GM23248 (cell line): ENCODE results near the gene ZNF132. TPM values are rescaled to one million over a fixed set of nuclear protein-coding genes. Genes with fewer than 3 reads are reported as not detected.
"Not testable (repeated sequence)": the region's sequence is repeated elsewhere in the genome, so short reads cannot be mapped to it uniquely, and the experiment has no call there.

ENCODE experiments used
- DNase-seq: peaks from one replicate; pipeline ENCODE4 v3.0.0-alpha.2; 2015
- H2AFZ ChIP-seq: fragments of 200-600 bp; sonication (generic); 2 replicates; pipeline ENCODE4 v1.6.1; 2016; ENCODE audit warnings: antibody characterized with exemption
- H3F3A ChIP-seq: fragments of 200-600 bp; sonication (generic); 2 replicates; pipeline ENCODE4 v1.6.1; 2016; ENCODE audit warnings: mild to moderate bottlenecking, antibody characterized with exemption, mixed run types; ENCODE audit not compliant: insufficient read depth
- H3K27ac ChIP-seq: fragments of 200-600 bp; sonication (generic); 2 replicates; pipeline ENCODE4 v1.5.1; 2016; ENCODE audit warnings: mild to moderate bottlenecking
- H3K27me3 ChIP-seq: fragments of 200-600 bp; sonication (generic); replicated peaks from 2 replicates; pipeline ENCODE4 v1.6.1; 2016; ENCODE audit warnings: mild to moderate bottlenecking; ENCODE audit not compliant: insufficient read depth
- H3K36me3 ChIP-seq: fragments of 200-600 bp; sonication (generic); 2 replicates; pipeline ENCODE4 v1.6.1; 2016; ENCODE audit warnings: low read depth, mild to moderate bottlenecking
- H3K4me1 ChIP-seq: fragments of 200-600 bp; sonication (generic); 2 replicates; pipeline ENCODE4 v1.6.1; 2016; ENCODE audit warnings: mild to moderate bottlenecking; ENCODE audit not compliant: insufficient read depth
- H3K4me2 ChIP-seq: fragments of 200-600 bp; sonication (generic); one replicate; pipeline ENCODE4 v1.6.1; 2016; ENCODE audit warnings: mild to moderate bottlenecking; ENCODE audit not compliant: unreplicated experiment
- H3K4me3 ChIP-seq: fragments of 200-600 bp; sonication (generic); 2 replicates; pipeline ENCODE4 v1.5.1; 2016; ENCODE audit warnings: mild to moderate bottlenecking
- H3K79me2 ChIP-seq: fragments of 200-600 bp; sonication (generic); 2 replicates; pipeline ENCODE4 v1.6.1; 2016; ENCODE audit warnings: mild to moderate bottlenecking; ENCODE audit not compliant: insufficient read depth
- H3K9ac ChIP-seq: fragments of 200-600 bp; sonication (generic); 2 replicates; pipeline ENCODE4 v1.6.1; 2016; ENCODE audit warnings: mild to moderate bottlenecking
- H3K9me2 ChIP-seq: fragments of 200-600 bp; sonication (generic); 2 replicates; pipeline ENCODE4 v1.6.1; 2016; ENCODE audit warnings: mixed run types, mild to moderate bottlenecking, moderate library complexity; ENCODE audit not compliant: insufficient read depth
- H3K9me3 ChIP-seq: fragments of 200-600 bp; sonication (generic); one replicate; pipeline ENCODE4 v1.6.1; 2017; ENCODE audit warnings: low read depth
- H4K20me1 ChIP-seq: fragments of 200-600 bp; sonication (generic); 2 replicates; pipeline ENCODE4 v1.6.0; 2016; ENCODE audit not compliant: insufficient read depth
- EZH2 ChIP-seq: fragments of 200-600 bp; sonication (generic); IDR thresholded peaks from 2 replicates; pipeline ENCODE4 v1.6.1; 2018; ENCODE audit warnings: antibody characterized with exemption, mild to moderate bottlenecking; ENCODE audit not compliant: insufficient read depth, poor library complexity, severe bottlenecking
- EZH2phosphoT487 ChIP-seq: fragments of 200-600 bp; sonication (generic); IDR thresholded peaks from 2 replicates; pipeline ENCODE4 v1.6.1; 2018; ENCODE audit warnings: antibody characterized with exemption, moderate library complexity, mild to moderate bottlenecking, low read depth; ENCODE audit not compliant: insufficient read depth
- WGBS, 2 experiments: methylation state at CpG; one replicate each; pipeline ENCODE4 v1.1.6; 2015 to 2017; ENCODE audit warnings: low lambda C conversion rate in 2 of 2, low coverage in 1 of 2; ENCODE audit errors: missing lambda C conversion rate in 2 of 2; 5-methylcytosine and 5-hydroxymethylcytosine counted together
- in situ Hi-C: fragments of 300-500 bp; cut with MboI; formaldehyde crosslinking; loops from 2 replicates; pipeline ENCODE4 v1.15.0; 2020
- polyA plus RNA-seq: library from polyadenylated mRNA; unstranded; fragments of >200 nt; fragmentation: Nextera tagmentation; extraction: Ambion mirVana; gene quantifications from 2 replicates; pipeline ENCODE4 v1.2.1, GENCODE V29; 2016
- total RNA-seq: library from RNA; depleted of rRNA; stranded (reverse); fragments of >200 nt; shearing (Covaris generic); gene quantifications from 2 replicates; pipeline ENCODE4 v1.2.3, GENCODE V29; 2014; rRNA removed

The ZNF132 gene
- total RNA-seq (6.1 and 6.7 TPM in 2 replicates), polyA plus RNA-seq (4.5 and 5.8 TPM in 2 replicates)

DNA sequence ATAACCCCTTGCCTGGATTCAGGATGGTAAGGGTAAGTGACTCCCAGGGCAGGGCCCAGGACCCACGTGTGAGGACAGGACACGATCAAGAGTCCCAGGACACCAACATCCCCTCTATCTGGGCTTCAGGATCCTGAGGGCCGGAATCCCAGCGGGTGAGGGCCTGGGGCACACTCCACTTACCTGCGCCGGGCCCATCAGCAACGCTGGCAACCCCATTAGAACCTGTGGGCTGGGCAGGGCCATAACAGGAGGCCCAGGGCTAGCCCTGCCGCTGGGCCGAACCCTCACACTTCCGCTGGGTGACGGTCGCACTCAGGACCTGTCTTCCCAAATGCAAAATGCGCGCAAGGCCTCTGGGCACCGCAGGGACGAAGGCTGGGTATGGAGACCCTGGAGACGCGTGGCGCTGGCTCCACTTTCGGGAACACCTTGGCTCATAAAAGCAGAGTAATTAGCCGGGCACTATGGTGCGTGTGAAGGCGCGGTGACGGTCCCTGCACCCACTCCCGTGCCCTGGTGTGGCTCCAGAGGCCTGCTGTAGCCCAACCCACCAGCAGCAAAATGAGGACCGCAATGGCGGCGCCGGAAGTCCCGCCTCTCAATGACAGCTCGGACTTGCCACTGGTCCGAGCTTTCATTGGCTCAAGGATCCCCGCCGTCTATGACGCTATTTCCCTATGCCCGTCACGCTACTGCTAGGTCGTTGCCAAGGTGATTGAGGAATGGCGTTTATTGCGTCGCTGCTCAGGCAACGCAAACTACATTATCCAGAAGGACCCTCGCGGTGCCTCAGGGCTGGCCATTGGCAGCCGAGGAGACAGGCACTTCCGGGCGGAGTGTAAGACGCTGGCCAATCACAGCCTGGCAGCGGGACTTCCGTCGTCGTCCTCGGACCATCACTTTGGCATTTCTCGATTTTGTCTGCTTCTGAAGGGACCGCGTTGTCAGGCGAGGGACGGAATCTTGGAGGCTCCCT is at the start of gene ZNF132:
TSS of gene ZNF132 (minus strand) at position 578 of the 979 bp plus-strand sequence. CDS start at position 246, 332 bp downstream.
- Histone ChIP-seq H3K4me3 (peak within 1 kb of the TSS; percentile 79), H4K20me1 (no peaks in the 10 kb centered on the region), H2AFZ (peak within 1 kb of the TSS; percentile 95), H3K4me1 (peaks cover 4% of the 10 kb centered on the region; the same call in 1 of the 2 replicates), H3K9me2 (no peaks in the 10 kb centered on the region), H3K4me2 (peak within 1 kb of the TSS; percentile 93), H3K27ac (peak within 1 kb of the TSS; percentile 67), H3K9me3 (no peaks in the 10 kb centered on the region), H3K9ac (peak within 1 kb of the TSS; percentile 84), H3K27me3 (no peaks in the 10 kb centered on the region), H3K79me2 (peaks cover 27% of the 10 kb centered on the region), H3K36me3 (peaks cover 20% of the 10 kb centered on the region), H3F3A (no peaks in the 10 kb centered on the region)
- WGBS, 2 experiments: 7% methylated on average over 56 to 58 of the region's 59 CpGs
- in situ Hi-C loops: no loop called here
- no peak for TF ChIP-seq EZH2
- TF ChIP-seq EZH2phosphoT487: no peak
- peak; percentile 100 for DNase-seq

DNA sequence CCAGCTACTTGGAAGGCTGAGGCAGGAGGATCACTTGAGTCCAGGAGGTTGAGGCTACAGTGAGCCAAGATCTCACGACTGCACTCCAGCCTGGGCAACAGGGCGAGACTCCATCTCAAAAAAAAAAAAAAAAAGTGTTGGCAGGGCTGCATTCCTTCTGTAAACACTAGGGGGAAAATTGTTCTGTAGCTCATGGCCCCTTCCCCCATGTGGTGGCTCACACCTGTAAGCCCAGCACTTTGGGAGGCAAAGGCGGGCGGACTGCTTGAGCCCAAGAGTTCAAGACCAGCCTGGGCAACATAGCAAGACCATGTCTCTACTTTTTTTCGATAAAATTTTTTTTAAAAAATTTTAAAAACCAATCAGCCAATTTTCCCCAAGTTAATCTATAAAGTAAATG is 44.4 kb upstream of the ZNF132 start:
- H3K4me2 ChIP-seq: not testable (repeated sequence)

DNA sequence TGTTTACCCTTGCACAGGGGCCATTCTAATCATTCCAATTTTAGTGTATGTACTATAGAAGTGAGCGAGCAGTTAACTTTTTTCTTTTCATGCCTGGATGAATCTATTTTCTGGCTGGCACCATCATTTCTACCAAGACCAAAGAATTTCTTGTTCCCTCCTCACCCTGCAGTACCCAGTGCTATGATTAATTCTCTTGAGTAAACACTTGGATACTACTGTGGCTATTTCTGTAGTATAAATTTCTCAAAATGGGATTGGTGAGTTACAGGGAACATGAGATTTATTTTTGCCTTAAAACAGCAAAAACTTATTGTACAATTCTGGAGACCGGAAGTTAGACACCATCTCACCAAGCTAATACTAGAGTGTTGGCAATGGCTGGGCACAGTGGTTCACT is 43.8 kb upstream of the ZNF132 start:
- Histone ChIP-seq H3K79me2 (no peaks in the 10 kb centered on the region), H4K20me1 (no peaks in the 10 kb centered on the region), H3K9me2 (no peaks in the 10 kb centered on the region), H3K9me3 (no peaks in the 10 kb centered on the region), H2AFZ (no peak overlapping the region), H3K4me3 (no peak overlapping the region), H3K4me2 (no peak overlapping the region), H3K36me3 (no peaks in the 10 kb centered on the region), H3K4me1 (no peaks in the 10 kb centered on the region), H3K27me3 (no peaks in the 10 kb centered on the region), H3F3A (no peaks in the 10 kb centered on the region), H3K27ac (no peak overlapping the region), H3K9ac (no peak overlapping the region)
- WGBS, 2 experiments: 96 to 97% methylated on average over 2 of the region's 2 CpGs
- in situ Hi-C loops: no loop called here
- no peak for TF ChIP-seq EZH2phosphoT487
- TF ChIP-seq EZH2: no peak
- DNase-seq: no peak

More for the DNA sequence above, 44.4 kb upstream of the ZNF132 start:
- H3K79me2 ChIP-seq, DNase-seq, H3K9me3 ChIP-seq, H4K20me1 ChIP-seq, H3K27me3 ChIP-seq, H3K4me3 ChIP-seq, in situ Hi-C loops, H3K4me1 ChIP-seq, H3K9me2 ChIP-seq, H3K36me3 ChIP-seq, H3K27ac ChIP-seq, H2AFZ ChIP-seq, H3F3A ChIP-seq, H3K9ac ChIP-seq: not testable (repeated sequence)
- 84% methylated on average over 5 of the region's 5 CpGs for WGBS, 2 experiments

DNA sequence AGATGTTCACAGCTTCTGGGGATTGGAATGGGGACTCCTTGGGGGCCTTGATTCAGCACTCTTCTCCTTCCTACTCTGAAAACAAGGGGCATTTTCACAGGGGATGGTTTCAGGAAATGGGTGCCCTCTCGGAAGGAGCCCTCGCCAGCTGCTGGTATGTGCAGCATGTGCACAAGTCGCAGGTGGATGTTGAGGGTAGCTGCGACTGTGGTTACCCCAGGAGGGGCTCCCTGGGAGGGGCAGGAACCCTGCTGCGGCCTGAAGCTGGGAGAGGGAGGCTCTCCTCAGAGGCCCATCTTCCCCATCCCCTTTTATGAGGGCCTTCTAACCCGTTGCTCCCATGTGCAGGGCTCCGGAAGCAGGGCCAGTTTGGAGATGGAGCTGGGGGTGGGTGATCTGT is 42.4 kb upstream of the ZNF132 start:
- no peak for TF ChIP-seq EZH2phosphoT487
- TF ChIP-seq EZH2: no peak
- no peaks in the 10 kb centered on the region for H4K20me1 ChIP-seq
- H3K9ac ChIP-seq: no peak overlapping the region
- no peak overlapping the region for H3K4me3 ChIP-seq
- H3K36me3 ChIP-seq: no peaks in the 10 kb centered on the region
- DNase-seq: no peak
- H3K27ac ChIP-seq: no peak overlapping the region
- H2AFZ ChIP-seq: no peak overlapping the region
- H3K79me2 ChIP-seq: no peaks in the 10 kb centered on the region
- no peaks in the 10 kb centered on the region for H3K9me3 ChIP-seq
- no peaks in the 10 kb centered on the region for H3K27me3 ChIP-seq
- no peaks in the 10 kb centered on the region for H3K4me1 ChIP-seq
- no peaks in the 10 kb centered on the region for H3K9me2 ChIP-seq
- no peak overlapping the region for H3K4me2 ChIP-seq
- 80 to 83% methylated on average over 7 of the region's 7 CpGs for WGBS, 2 experiments
- in situ Hi-C loops: no loop called here
- H3F3A ChIP-seq: no peaks in the 10 kb centered on the region
